Activated CD8-positive, alpha-beta memory T cell treated with anti-CD3 and anti-CD28 coated beads, Interleukin-2, amount 50 U/mL, for 48 hours (primary cell): ENCODE data around the gene C13orf46.

Experiments
- DNase-seq: peaks from one replicate; pipeline ENCODE4 v3.0.0-alpha.2; 2020

The C13orf46 gene

DNA sequence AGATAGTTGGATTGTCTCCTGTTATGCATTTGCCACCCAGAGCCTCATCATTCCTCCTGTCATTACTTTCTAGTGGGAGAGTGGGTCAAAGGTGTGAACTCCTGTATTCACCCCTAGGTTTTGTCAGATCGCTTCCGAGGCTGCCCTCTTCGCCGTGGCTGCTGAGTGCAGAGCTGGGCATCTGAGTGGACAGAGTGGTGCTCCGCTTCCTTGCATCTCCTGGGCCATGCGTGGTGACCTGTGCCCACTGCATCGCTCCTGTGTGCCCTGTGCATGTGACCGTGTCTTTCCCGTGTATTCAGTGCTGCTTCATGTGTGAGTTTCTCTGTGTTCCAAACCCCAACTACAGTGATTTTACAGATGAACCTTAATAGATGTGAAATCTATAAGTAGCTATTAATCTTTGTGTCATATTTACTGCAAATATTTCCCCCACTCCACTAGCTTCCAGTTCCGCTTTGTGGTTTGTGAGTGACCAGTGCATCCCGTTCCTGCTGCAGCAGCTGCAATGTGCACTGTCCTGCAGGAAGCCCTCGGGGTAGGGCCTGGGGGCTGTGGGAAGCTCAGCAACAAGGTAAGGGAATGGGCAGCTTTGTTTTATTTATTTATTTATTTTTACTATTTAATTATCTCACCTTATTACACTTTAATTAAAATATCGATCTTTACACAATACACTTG lies 53.1 kb downstream of the C13orf46 start:
- DNase-seq: peak; percentile 17

DNA sequence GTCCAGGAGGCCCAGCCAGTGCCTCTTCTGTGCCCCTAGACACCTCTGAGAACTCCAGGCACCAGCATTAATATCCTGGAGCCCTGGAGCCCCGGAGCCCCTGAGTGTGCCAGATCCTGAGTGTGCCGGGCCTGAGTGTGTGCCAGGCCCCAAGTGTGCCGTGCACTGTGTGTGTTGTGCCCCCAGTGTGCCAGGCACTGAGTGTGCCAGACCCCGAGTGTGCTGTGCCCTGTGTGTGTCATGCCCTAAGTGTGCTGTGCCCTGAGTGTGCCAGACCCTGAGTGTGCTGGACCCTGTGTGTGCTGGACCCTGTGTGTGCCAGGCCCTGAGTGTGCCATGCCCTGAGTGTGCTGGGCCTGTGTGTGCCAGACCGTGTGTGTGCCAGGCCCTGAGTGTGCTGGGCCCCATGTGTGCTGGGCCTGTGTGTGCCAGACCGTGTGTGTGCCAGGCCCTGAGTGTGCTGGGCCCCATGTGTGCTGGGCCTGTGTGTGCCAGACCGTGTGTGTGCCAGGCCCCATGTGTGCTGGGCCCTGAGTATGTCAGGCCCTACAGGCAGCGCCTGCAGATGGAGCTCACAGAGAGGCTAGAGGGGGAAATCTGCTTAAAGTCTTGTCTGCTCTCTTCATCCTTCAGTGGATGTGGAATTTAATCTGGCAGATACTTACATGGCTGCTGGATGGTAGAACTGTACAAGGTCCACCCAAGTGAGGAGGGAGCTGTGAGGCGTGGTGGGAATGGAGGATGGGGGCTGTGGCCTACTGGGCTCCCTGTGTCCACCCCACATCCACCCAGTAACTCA lies 53.9 kb downstream of the C13orf46 start:
- DNase-seq: peak; percentile 33

DNA sequence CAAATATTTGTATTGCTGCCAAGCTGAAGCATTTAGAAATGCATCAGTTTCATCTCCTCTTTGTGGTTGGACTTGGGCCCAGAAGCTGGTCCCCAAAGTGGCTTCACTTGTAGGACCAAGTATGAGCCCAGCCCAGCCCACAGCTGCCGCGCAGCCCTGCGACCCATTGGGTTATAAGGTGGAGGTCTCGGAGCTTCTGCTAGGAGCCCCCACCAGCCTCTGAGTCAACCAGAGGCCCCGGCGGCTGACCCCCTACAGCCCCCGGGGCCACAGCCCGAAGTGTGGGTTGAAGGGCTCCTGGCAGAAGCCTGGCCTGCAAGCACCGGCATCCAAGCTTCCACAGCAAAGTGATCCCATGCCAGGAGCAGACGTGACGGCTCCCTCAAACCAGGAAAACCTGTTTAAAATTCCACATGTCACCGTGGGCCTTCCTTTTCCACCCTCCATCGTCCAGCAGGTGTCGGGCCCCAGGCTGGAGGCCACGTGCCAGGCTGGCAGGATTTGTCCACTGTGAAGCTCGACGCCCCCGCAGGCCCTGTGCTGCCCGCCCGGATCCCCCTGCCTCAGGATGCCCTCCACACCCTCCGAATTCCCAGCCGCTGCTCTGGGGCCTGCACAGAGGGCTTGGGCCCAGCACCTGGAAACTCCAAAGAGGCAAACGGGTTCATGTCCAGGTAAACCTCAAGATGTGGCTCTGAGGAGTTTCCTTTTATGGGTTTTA lies 54.7 kb downstream of the C13orf46 start:
- peak; percentile 44 for DNase-seq

DNA sequence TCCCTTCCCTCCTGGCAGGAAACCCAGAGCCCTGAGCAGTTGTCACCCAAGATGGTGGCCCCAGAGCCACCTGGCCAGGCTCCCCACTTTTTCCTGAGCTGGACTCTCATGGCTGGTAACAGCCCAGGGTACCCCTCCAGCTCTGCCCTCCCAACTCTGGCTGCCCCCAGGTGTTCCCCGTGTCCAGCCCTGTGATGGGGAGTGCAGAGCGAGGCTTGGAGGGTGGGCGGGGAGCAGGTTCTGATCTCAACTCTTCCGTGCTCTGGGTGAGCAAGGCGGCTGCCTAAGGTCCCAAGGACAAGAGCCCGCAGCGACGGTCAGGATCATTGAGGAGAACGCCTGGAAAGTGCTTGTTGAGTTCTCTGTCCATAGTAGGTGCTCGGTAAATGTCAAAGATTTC lies 55.3 kb downstream of the C13orf46 start:
- peak; percentile 35 for DNase-seq

DNA sequence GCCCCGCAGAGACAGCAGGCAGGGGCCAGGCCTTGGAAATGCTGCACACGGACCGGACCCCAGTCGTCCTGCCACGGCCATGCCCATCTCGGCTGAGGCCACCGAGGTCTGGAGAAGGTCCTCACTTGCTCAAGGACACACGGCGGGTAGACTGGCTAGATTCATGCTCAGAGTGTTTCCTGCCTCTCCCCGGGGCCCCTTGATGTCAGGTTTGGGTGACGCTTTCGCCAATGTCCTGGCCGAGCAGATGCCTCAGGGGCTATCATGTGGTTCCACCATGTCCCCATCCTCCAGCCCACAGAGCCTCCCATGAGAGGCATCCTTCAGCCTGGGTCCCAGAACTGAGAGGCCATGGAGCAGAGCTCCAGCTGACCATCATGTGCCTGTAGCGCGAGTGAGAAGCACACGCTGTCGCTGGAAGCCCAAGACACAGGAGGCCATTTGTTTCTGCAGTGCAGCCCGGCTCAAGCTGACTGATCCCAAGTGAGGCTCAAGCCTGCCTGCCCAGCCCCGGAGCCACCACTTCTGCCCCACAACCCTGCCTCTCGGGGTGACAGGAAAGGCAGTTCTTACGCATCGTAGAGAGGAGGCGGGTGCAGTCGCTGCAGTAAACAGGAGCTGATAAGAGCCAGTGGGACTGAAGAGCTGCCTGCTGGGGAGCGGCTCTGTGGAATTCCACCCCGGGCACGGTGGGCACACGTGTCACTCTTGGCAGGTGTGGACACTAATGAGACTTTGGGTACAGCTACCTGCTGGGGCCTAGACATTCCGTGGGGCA lies 56.1 kb downstream of the C13orf46 start:
- DNase-seq: peak; percentile 29

DNA sequence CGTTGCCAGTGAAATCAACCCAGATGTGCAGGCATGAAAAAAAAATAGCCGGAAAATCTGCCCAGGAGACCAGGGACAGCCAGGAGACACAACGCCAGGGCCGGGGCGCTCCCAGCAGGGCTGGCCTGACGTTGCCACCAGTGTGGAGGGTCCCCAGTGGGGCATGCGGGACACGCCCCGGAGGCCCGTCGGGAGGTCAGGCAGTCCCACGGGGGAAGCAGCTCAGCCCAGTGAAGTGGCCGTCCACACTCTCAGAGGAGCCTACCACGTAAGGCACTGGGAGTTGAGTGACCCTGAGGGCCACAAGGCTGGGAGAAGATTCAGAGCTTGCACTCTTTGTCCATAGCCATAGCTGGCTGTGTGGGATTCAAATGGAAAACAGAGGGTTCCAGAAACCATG lies 56.8 kb downstream of the C13orf46 start:
- DNase-seq: peak; percentile 28

DNA sequence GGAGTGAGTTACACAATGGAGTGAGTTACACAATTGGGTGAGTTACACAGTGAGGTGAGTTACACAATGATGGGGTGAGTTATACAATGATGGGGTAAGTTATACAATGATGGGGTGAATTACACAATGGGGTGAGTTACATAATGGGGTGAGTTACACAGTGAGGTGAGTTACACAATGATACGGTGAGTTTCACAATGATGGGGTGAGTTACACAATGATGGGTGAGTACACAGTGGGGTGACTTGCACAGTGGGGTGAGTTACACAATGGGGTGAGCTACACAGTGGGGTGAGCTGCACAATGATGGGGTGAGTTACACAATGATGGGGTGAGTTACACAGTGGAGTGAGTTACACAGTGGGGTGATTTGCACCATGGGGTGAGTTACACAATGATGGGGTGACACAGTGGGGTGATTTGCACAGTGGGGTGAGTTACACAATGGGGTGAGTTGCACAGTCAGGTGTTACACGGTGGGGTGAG lies 57.5 kb downstream of the C13orf46 start:
- DNase-seq: peak; percentile 22

DNA sequence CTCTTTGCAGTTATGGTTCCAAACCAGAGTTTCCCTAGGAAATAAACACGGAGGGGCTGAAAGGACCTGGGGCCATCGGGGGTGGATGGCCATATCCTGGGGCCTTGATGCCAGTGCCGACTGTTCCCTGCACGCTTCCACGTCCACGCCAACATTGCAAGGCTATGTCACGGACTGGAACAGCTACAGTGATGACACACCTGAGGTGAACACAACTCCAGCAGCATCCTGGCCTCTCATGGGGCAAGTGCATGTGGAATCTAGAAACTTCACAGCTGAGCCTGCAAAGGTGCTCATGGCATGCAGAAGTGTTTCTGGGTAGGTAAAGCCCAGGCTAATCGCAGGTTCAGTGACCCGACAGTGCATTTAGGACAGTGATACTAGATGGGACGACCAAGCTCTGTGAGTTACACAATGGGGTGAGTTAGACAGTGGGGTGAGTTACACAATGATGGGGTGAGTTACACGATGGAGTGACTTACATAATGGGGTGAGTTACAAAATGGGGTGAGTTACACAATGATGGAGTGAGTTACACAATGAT lies 58.0 kb downstream of the C13orf46 start:
- DNase-seq: peak; percentile 28

DNA sequence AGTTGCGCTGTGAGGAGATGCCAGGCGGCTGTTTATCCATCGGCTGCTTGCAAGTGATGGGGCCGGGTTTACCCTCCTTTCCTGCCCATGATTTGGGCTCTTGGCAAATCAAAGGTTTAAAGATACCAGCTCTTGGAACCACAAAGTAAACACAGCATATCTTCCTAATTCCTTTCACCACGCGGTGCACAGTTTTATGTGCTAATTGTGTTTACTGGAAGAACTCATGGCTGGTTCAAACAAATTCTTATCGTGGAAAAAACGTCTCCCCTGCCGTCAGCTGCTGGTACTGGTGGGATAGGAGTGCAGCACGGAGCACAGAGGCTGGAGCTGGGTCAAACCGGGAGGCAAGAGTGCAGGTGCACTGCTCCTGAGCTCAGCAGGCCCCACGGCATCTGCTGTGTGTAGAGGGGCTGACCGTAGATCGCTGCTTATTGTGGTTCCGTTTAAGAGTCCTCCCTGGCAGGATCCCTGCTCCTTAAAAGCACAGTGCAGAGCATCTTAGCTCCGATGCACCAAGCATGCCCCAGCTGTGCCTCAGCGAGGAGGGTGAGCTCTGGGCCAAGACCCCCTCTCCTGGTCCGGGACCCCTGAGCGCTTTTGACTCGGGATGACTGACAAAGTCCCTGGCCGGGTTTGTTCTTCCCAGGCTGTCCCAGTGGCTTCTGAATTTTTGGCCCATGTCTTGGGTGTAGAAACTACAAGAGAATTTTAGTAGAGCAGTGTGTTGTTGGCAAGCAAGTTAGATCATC lies 58.7 kb downstream of the C13orf46 start:
- no peak for DNase-seq

DNA sequence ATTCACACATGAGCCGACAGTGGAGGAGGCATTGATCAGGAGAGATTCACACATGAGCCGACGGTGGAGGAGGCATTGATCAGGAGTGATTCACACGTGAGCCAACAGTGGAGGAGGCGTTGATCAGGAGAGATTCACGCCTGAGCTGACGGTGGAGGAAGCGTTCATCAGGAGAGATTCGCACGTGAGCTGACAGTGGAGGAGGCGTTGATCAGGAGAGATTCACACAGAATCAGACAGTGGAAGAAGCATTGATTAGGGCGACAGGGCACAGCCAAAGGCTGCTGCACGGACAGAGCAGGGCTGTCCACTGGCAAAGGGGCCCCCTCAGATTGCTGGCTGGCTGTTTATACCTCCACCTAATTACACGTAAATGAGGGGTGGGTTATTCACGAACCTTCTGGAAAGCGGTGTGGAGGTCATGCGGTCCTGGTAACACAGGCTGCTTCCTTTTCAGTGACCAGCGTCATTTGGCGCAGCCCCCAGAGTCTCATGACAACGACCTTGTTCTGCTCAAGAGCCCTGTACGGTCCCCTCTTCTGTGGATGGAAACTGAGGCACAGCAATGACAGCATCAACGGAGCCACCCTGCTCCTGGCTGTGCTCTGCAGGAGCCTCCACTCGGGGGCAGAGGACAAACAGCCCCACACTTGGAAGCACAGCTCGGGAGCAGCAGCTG lies 59.4 kb downstream of the C13orf46 start:
- DNase-seq: no peak

DNA sequence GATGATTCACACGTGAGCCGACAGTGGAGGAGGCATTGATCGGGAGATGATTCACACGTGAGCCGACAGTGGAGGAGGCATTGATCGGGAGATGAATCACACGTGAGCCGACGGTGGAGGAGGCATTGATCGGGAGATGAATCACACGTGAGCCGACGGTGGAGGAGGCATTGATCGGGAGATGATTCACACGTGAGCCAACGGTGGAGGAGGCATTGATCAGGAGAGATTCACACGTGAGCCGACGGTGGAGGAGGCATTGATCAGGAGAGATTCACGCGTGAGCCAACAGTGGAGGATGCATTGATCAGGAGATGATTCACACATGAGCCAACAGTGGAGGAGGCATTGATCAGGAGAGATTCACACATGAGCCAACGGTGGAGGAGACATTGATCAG lies 60.0 kb downstream of the C13orf46 start:
- DNase-seq: peak; percentile 42

DNA sequence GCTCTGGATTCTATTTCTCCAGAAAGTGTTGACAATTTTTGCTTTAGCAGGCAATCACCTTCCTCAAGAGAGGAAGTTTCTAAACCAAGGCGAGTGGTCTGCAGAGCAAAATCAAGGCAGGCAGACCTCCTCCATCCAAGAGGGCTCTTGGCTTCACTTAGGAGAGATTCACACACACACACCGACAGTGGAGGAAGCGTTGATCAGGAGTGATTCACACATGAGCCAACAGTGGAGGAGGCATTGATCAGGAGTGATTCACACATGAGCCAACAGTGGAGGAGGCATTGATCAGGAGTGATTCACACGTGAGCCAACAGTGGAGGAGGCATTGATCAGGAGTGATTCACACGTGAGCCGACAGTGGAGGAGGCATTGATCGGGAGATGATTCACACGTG lies 60.5 kb downstream of the C13orf46 start:
- DNase-seq: peak; percentile 47

DNA sequence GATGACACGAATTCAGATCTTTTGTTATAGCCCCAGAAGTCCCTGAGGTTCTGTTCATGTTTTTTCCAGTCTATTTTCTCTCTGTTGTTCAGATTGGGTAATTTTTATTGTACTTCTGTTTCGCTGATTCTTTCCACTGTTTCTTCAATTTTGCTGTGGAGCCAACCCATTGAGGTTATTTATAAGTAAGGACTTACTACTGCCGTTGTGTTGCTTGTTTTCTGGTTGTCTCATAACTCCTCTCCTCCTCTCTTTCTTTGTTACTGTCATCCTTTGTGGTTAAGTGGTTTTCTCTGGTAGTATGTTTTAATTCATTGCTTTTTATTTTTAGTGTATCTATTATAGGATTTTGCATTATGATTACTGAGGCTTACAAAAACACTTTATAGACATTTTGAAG lies 61.3 kb downstream of the C13orf46 start:
- no peak for DNase-seq

DNA sequence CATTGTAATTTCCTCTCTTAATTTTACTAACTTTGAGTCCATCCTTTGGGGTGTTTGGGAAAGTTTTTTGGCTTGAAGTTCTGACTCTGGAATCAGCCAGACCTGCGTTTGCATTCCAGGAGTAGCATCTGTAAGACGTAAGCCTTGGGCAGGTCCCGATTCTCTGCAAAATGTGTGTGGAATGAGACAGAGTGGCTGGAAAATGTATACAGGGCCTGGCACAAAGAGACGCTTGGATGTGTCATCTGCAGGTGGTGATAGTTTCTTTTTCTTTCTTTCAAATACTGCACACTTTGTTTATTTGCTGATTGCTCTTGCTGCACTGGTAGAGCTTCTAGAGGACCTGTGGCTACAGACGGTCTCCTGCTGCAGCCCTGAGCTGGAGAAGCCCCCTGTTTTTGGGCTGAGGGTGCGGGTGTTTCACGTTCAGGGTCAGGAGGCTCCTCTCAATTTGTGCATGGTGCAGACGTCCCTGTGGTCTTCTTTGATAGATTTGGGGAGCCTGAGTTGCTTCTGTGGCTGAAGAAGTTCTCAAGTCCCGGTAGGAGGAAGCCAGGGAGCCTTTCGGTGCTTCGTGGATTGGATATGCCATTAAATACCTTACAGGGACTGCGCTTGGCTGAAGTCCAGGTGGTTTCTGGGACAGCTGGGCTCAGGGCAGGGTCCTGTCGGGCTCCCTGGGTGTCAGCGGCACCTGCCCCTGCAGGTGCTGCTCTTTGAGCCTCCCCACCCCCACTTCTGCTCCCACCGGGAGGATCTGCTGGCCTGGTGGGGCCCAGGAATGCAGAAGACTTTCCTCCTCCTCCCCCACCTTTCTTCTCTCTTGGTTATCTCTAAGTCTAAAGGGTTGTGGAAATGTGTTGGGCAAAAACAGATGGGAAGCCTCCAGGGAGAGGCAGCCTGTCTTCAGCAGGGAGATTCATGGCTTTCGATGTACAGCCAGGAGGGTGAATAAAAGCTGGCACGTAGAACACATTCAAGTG lies 66.0 kb downstream of the C13orf46 start:
- DNase-seq: no peak

DNA sequence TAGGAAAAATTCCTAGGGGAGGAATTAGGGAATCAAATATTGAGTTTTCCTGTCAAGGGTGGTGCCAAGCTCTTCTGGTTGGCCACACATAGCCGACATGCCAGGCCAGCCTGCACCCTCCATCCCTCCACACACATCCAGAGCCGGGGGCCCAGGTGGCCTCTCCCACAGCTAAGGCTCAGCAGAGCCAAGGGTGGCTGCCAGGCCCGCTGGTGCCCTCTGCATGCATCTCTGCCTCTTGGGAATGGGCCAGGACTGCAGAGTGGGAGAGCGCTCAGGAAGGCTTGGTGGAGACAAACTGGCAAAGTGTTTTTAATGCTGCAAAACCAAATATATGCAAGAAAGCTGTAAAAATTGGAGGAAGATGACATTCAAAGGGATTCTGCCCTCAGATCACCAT lies 67.3 kb downstream of the C13orf46 start:
- peak; percentile 40 for DNase-seq

DNA sequence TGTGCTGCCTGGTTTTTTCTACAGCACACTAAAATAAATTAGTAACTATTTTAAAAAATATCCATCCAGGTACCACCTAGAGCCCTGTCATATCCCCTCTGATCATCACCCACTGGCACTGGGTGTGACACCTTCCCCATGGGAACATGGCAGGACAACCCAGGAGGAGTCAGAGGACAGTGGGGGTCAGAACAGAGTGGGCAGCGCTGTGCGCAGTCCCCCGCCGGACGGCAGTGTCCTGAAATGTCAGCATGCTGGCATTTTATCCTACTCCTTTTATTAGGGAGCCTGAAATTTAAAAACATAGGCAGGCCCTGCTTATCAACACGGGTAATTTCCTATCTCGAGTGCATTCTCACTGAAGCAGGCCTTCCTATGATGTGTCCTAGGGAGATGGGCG lies 67.9 kb downstream of the C13orf46 start:
- DNase-seq: no peak

DNA sequence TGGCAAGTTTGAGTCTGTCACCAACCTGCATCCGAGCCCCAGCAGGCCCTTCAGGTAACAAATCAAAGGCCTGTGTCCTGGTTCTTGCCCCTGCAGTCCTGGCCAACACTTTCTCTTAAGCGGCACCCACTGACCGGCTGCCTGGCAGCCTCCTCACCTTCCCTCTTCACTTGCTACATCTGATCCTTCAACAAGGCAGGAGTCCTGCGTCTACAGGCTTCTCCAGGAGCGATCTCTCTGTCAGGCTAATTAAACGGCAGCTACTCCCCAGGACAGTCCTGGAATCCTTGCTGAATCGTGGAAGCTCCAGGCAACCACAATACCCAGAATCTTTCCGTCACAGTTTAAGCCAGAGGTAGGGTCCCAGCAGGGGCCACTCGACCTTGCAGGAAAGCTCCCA lies 68.9 kb downstream of the C13orf46 start:
- no peak for DNase-seq

DNA sequence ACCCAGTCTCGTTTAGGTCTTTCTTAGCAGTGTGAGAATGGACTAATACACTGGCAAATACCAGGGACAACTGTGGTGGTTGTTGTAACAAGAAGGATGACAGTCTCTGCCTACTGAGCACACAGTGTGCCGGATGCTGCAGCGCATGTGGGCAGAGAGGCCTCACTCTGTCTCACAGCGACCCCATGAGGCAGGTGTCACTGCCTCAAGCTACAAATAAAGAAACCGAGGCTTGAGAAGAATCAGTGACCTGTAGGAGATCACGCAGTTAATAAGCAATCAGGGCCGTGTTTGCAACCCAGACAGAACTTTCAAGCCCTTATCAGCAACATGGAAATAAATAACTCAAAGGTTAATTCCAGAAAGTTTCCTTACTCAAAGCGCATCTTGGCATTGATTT lies 69.5 kb downstream of the C13orf46 start:
- peak; percentile 45 for DNase-seq

DNA sequence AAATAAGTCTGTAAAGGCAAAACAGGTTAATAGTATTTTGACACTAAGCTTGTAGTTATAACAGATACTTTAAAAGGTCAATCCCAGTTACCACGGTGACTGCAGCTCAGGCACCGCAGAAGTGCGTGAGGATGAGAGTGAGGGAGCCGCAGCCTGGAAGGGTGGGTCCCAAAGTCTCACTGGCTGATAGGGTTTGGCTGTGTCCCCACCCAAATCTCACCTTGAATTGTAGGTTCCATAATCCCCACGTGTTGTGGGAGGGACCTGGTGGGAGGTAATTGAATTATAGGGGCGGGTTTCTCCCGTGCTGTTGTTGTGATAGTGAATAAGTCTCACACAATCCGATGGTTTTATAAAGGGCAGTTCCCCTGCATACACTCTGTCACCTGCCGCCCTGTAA lies 70.0 kb downstream of the C13orf46 start:
- no peak for DNase-seq
